Activated T-cell treated with anti-CD3 and anti-CD28 coated beads, Interleukin-2, amount 50 U/mL, for 24 hours (primary cell): ENCODE results near the gene PMM1.
A peak's percentile ranks its signal among the peaks of the same experiment; 100 is the strongest.
"Not testable (repeated sequence)": the region's sequence is repeated elsewhere in the genome, so short reads cannot be mapped to it uniquely, and the experiment has no call there.

Experiments
- DNase-seq: peaks from one replicate; pipeline ENCODE4 v3.0.0-alpha.2; 2020
- H3K27ac Mint-ChIP-seq: 2 replicates; pipeline ENCODE4 v1.8.0; 2020; ENCODE audit warnings: mild to moderate bottlenecking, mixed read lengths
- H3K27me3 Mint-ChIP-seq: 2 replicates; pipeline ENCODE4 v1.8.0; 2020; ENCODE audit warnings: mixed read lengths
- H3K36me3 Mint-ChIP-seq: 2 replicates; pipeline ENCODE4 v1.8.0; 2020; ENCODE audit warnings: low read depth, mixed read lengths
- H3K4me1 Mint-ChIP-seq: 2 replicates; pipeline ENCODE4 v1.8.0; 2020; ENCODE audit warnings: low read depth, mixed read lengths
- H3K4me3 Mint-ChIP-seq: 2 replicates; pipeline ENCODE4 v1.8.0; 2020; ENCODE audit warnings: mild to moderate bottlenecking, moderate library complexity, mixed read lengths
- H3K9me3 Mint-ChIP-seq: 2 replicates; pipeline ENCODE4 v1.8.0; 2020; ENCODE audit warnings: mixed read lengths

Gene PMM1

DNA sequence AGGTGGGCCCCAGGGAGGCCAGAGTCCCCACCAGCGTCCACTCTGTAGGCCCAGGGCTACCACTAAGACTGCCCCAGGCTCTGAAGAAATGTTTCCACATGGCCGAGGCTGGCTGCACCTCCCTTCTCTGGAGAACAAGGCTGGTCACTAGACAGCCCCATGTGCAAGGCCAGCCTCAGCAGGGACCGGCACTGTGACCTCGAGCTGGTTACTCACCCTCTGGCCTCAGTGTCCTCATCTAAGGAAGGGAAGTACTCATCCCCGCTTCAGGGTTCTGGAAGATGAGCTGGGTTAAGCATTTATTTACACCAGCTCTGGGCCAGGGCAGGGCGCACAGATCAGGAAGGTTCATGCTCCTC is 9.7 kb downstream of the PMM1 start:
- Mint-ChIP-seq H3K27ac (no peak overlapping the region), H3K4me3 (no peak overlapping the region), H3K9me3 (no peaks in the 10 kb centered on the region), H3K36me3 (peaks cover 74% of the 10 kb centered on the region), H3K4me1 (peaks cover 2% of the 10 kb centered on the region), H3K27me3 (no peaks in the 10 kb centered on the region)
- no peak for DNase-seq

DNA sequence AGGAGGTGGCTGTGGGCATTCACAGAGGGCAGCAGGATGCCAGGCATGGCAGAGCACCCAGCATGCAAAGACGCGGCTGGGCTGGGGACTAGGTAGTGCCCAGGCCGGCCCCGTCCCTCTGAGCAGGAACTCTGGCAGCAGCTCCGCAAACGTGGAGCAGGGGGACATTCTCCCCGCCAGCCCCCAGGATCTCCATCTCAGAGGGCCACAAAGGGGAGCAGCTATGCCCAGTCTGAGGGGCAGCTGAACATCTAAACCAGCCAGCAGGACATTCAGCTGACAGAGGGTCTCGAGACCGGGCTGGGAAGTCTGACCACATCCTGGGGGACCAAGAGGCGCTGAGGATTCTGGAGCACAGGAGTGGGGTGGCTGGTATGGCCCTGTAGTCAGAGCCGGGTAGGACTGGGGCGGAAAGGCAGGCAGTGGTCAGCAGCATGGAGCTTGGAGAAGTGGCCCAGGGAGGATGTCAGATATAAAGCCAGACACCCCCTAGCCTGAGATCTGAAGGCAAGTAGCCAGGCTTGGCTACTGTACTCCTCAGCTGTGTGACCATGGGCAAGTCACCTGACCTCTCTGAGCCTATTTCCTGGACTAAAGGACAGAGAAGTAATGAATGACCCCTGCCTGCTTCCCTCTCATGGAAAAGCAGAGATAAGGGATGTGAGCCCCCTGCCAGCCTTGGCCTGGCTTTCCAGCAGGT is 10.2 kb downstream of the PMM1 start:
- DNase-seq, result no peak
- Mint-ChIP-seq H3K27ac (no peak overlapping the region), H3K9me3 (no peaks in the 10 kb centered on the region), H3K4me1 (peaks cover 2% of the 10 kb centered on the region), H3K36me3 (peaks cover 69% of the 10 kb centered on the region), H3K4me3 (no peak overlapping the region), H3K27me3 (no peaks in the 10 kb centered on the region)

- no peaks in the 10 kb centered on the region for H3K4me1 Mint-ChIP-seq
- H3K36me3 Mint-ChIP-seq, result peaks cover 62% of the 10 kb centered on the region
- DNase-seq, result no peak
- no peak overlapping the region for H3K4me3 Mint-ChIP-seq
- no peaks in the 10 kb centered on the region for H3K27me3 Mint-ChIP-seq
- peak overlapping the region; percentile 11 for H3K27ac Mint-ChIP-seq
- H3K9me3 Mint-ChIP-seq, result no peaks in the 10 kb centered on the region
Measured at GRCh38 chr22:41578818-41579217, 10.8 kb downstream of the PMM1 start.

- Mint-ChIP-seq H3K9me3 (no peaks in the 10 kb centered on the region), H3K4me1 (no peaks in the 10 kb centered on the region), H3K27ac (no peak overlapping the region), H3K36me3 (peaks cover 55% of the 10 kb centered on the region), H3K4me3 (no peak overlapping the region), H3K27me3 (no peaks in the 10 kb centered on the region)
- no peak for DNase-seq
Measured at GRCh38 chr22:41578114-41578513, 11.5 kb downstream of the PMM1 start.

DNA sequence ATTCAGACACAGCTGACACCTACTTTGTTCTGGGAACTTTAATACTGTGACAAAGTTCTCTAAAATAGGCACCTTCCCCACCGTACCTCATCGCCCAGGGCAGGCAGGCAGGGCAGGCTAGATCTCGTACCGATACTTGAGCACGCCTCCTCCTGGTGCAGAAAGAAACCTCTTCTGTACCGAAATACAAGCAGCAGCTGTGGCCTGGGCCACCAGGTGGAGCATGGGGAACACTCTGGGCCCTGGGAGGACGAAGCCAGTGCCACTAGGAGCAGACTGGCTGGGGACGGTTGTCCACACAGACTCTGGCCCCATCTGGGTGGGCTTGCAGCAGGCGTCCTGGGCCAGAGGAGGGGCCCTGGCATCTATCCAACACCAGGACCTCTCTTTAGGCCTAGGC is 12.8 kb downstream of the PMM1 start:
- DNase-seq, result peak; percentile 39

DNA sequence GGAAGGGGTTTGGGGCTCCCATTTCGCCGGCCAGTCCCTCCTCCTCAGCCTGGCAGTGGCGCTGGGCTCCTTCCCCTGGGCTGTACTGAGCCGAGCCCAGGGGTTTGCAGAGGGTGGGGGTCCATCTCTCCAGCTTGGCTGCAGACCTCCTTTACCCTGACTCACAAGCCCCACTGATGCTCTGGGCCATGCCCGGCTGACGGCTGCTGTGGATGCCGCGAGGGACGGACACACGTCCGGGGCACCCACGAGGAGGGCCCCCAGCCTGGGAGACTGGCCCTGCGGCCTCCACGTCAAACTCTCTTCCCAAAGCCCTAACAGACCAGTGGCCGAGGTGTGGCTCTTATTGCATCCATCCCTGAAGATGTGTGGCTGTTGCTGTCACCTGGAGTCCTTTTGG is 14.1 kb downstream of the PMM1 start:
- H3K27ac Mint-ChIP-seq, result no peak overlapping the region
- no peaks in the 10 kb centered on the region for H3K27me3 Mint-ChIP-seq
- peaks cover 38% of the 10 kb centered on the region for H3K36me3 Mint-ChIP-seq
- no peaks in the 10 kb centered on the region for H3K9me3 Mint-ChIP-seq
- no peak overlapping the region for H3K4me3 Mint-ChIP-seq
- DNase-seq, result no peak
- no peaks in the 10 kb centered on the region for H3K4me1 Mint-ChIP-seq

More for the DNA sequence above, 12.8 kb downstream of the PMM1 start:
- H3K4me3 Mint-ChIP-seq, result no peak overlapping the region
- no peaks in the 10 kb centered on the region for H3K27me3 Mint-ChIP-seq
- no peaks in the 10 kb centered on the region for H3K9me3 Mint-ChIP-seq
- H3K36me3 Mint-ChIP-seq, result peaks cover 43% of the 10 kb centered on the region
- no peak overlapping the region for H3K27ac Mint-ChIP-seq
- H3K4me1 Mint-ChIP-seq, result no peaks in the 10 kb centered on the region

- Mint-ChIP-seq H3K9me3 (no peaks in the 10 kb centered on the region), H3K27ac (no peak overlapping the region), H3K27me3 (no peaks in the 10 kb centered on the region), H3K36me3 (peaks cover 32% of the 10 kb centered on the region), H3K4me1 (no peaks in the 10 kb centered on the region), H3K4me3 (no peak overlapping the region)
- no peak for DNase-seq
Measured at GRCh38 chr22:41574847-41575381, 14.7 kb downstream of the PMM1 start.

- H3K4me1 Mint-ChIP-seq, result no peaks in the 10 kb centered on the region
- H3K27me3 Mint-ChIP-seq, result no peaks in the 10 kb centered on the region
- H3K9me3 Mint-ChIP-seq, result no peaks in the 10 kb centered on the region
- H3K27ac Mint-ChIP-seq, result no peak overlapping the region
- peaks cover 26% of the 10 kb centered on the region for H3K36me3 Mint-ChIP-seq
- H3K4me3 Mint-ChIP-seq, result no peak overlapping the region
- no peak for DNase-seq
Measured at GRCh38 chr22:41573677-41574076, 16.0 kb downstream of the PMM1 start.

DNA sequence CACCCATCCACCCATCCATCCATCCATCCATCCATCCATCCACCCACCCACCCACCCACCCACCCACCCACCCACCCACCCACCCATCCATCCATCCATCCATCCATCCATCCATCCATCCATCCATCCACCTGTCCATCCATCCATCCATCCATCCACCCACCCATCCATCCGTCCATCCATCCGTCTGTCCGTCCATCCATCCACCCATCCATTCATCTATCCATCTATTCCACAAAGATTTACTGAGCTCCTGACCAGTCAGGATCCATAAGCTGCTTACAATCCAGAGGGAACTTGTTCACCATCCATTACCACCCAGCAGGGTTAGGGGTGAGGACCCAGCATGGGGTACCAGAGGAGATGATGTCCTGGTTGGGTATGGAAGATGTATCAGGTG is 17.3 kb downstream of the PMM1 start:
- not testable (repeated sequence) for H3K4me1 Mint-ChIP-seq, DNase-seq, H3K9me3 Mint-ChIP-seq, H3K27me3 Mint-ChIP-seq, H3K4me3 Mint-ChIP-seq, H3K27ac Mint-ChIP-seq
- H3K36me3 Mint-ChIP-seq, result peaks cover 16% of the 10 kb centered on the region

GRCh38 chr22:41571786-41572185 is 17.9 kb downstream of the PMM1 start:
- Mint-ChIP-seq H3K4me3 (no peak overlapping the region), H3K9me3 (no peaks in the 10 kb centered on the region), H3K36me3 (peaks cover 11% of the 10 kb centered on the region), H3K4me1 (no peaks in the 10 kb centered on the region), H3K27ac (no peak overlapping the region), H3K27me3 (no peaks in the 10 kb centered on the region)
- DNase-seq, result no peak

- Mint-ChIP-seq H3K27ac (no peak overlapping the region), H3K27me3 (no peaks in the 10 kb centered on the region), H3K4me3 (no peak overlapping the region), H3K4me1 (peaks cover 5% of the 10 kb centered on the region), H3K9me3 (no peaks in the 10 kb centered on the region), H3K36me3 (no peaks in the 10 kb centered on the region)
- no peak for DNase-seq
Measured at GRCh38 chr22:41570221-41570620, 19.4 kb downstream of the PMM1 start.

- no peaks in the 10 kb centered on the region for H3K27me3 Mint-ChIP-seq
- H3K36me3 Mint-ChIP-seq, result no peaks in the 10 kb centered on the region
- no peak overlapping the region for H3K27ac Mint-ChIP-seq
- DNase-seq, result no peak
- no peak overlapping the region for H3K4me3 Mint-ChIP-seq
- peaks cover 5% of the 10 kb centered on the region for H3K4me1 Mint-ChIP-seq
- H3K9me3 Mint-ChIP-seq, result no peaks in the 10 kb centered on the region
Measured at GRCh38 chr22:41568811-41569210, 20.8 kb downstream of the PMM1 start.

- H3K36me3 Mint-ChIP-seq, result no peaks in the 10 kb centered on the region
- no peak overlapping the region for H3K27ac Mint-ChIP-seq
- peaks cover 5% of the 10 kb centered on the region for H3K4me1 Mint-ChIP-seq
- H3K9me3 Mint-ChIP-seq, result no peaks in the 10 kb centered on the region
- no peaks in the 10 kb centered on the region for H3K27me3 Mint-ChIP-seq
- no peak overlapping the region for H3K4me3 Mint-ChIP-seq
- DNase-seq, result no peak
Measured at GRCh38 chr22:41567512-41567768, 22.2 kb downstream of the PMM1 start.

DNA sequence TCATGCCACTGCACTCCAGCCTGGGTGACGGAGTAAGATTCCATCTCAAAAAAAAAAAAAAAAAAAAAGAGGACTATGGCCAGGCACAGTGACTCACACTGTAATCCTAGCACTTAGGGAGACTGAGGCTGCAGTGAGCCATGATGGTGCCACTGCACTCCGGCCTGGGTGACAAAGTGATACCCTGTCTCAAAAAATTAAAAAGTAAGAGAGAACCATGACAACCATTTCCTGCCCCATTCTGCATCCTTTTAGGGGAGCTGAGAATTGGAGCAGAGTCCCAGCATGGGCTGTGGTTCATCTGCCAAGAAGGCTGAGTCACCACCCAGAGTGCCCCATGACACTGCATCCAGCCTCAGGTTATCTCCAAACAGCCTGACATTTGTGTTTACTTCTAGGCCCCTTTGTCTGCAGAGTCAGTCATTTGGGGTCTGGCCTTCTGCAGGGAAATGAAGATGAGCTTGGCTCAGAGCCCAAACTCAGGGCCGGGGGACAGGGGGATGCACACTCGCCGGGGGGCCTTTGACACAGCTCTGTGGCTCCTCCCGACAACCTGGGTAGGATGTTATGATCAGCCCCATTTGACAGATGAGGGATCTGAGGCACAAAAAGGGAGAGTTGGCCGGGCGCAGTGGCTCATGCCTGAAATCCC is 24.1 kb downstream of the PMM1 start:
- H3K27ac Mint-ChIP-seq, result peak overlapping the region; percentile 17
- H3K4me3 Mint-ChIP-seq, result no peak overlapping the region
- H3K36me3 Mint-ChIP-seq, result no peaks in the 10 kb centered on the region
- no peak for DNase-seq
- H3K27me3 Mint-ChIP-seq, result peaks cover 13% of the 10 kb centered on the region
- H3K9me3 Mint-ChIP-seq, result no peaks in the 10 kb centered on the region
- peaks cover 5% of the 10 kb centered on the region for H3K4me1 Mint-ChIP-seq

DNA sequence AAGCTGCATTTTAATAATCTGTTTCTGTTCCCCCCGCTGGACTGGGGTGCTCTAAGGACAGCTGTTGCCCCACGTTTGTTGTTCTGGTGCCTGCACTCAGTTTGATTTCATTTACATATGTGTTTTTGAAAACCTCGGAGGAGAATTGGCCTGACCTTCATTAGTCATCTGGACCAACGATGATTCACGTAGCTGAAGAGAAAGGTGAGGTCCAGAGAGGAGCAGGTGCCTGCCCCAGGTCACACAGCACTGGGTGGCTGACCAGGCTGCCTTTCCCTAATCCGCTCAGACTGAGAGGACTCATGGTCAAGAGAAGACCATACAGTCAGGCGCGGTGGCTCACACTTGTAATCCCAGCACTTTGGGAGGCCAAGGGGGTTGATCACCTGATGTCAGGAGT is 25.1 kb downstream of the PMM1 start:
- Mint-ChIP-seq H3K4me3 (no peak overlapping the region), H3K27me3 (peaks cover 23% of the 10 kb centered on the region), H3K4me1 (peaks cover 5% of the 10 kb centered on the region), H3K27ac (no peak overlapping the region), H3K9me3 (no peaks in the 10 kb centered on the region), H3K36me3 (no peaks in the 10 kb centered on the region)
- DNase-seq, result no peak
